ENCODE measurements around the gene SYTL3.

The SYTL3 gene

GRCh38 chr6:158705386-158706126, 55.7 kb downstream of the SYTL3 start:
- peak in 1 of 42 donors; percentile 27 for DNase-seq
- intact Hi-C loops (cut with DNase I): no loop called here

- intact Hi-C loops (cut with DNase I): no loop called here
- DNase-seq: peak in 6 of 42 donors; percentile 20 to 51 (median 36)
These were observed 56.6 kb downstream of the SYTL3 start for GRCh38 chr6:158706369-158706982.

- intact Hi-C loops (cut with DNase I): no loop called here
- peak in 1 of 42 donors; percentile 37 for DNase-seq
These were observed 57.4 kb downstream of the SYTL3 start for GRCh38 chr6:158707120-158707820.

GRCh38 chr6:158707821-158708195, 58.0 kb downstream of the SYTL3 start:
- peak in 2 of 42 donors; percentile 15 to 26 for DNase-seq
- intact Hi-C loops (cut with DNase I): no loop called here

GRCh38 chr6:158708239-158708638, 58.4 kb downstream of the SYTL3 start:
- intact Hi-C loops (cut with DNase I): no loop called here
- DNase-seq: peak in 2 of 42 donors; percentile 13 to 40

GRCh38 chr6:158709809-158710208, 60.0 kb downstream of the SYTL3 start:
- intact Hi-C loops (cut with DNase I): loop anchor here (10.0 kb wide), 1 partner anchor 105 kb away; the partner anchor contains the start of gene EZR
- no peak for DNase-seq

- intact Hi-C loops (cut with DNase I): loop anchor here (10.0 kb wide), 1 partner anchor 104 kb away; the partner anchor contains the start of gene EZR
- DNase-seq: no peak
These were observed 61.4 kb downstream of the SYTL3 start for GRCh38 chr6:158711264-158711663.

- no peak for DNase-seq
- intact Hi-C loops (cut with DNase I): loop anchor here (10.0 kb wide), 1 partner anchor 101 kb away; the partner anchor contains the start of gene EZR
These were observed 63.6 kb downstream of the SYTL3 start for GRCh38 chr6:158713469-158713868.

- intact Hi-C loops (cut with DNase I): loop anchor here (10.0 kb wide), 1 partner anchor 100 kb away; the partner anchor contains the start of gene EZR
- DNase-seq: no peak
These were observed 64.9 kb downstream of the SYTL3 start for GRCh38 chr6:158714706-158715105.

GRCh38 chr6:158715330-158716311, 65.8 kb downstream of the SYTL3 start:
- no peak for DNase-seq
- intact Hi-C loops (cut with DNase I): loop anchor here (10.0 kb wide), 1 partner anchor 99 kb away; the partner anchor contains the start of gene EZR

GRCh38 chr6:158717341-158718330, 67.8 kb downstream of the SYTL3 start:
- no peak for DNase-seq
- intact Hi-C loops (cut with DNase I): loop anchor here (10.0 kb wide), 1 partner anchor 97 kb away; the partner anchor contains the start of gene EZR

- intact Hi-C loops (cut with DNase I): loop anchor here (10.0 kb wide), 1 partner anchor 96 kb away; the partner anchor contains the start of gene EZR
- peak in 24 of 42 donors; percentile 10 to 71 (median 28) for DNase-seq
These were observed 68.7 kb downstream of the SYTL3 start for GRCh38 chr6:158718461-158719046.

- intact Hi-C loops (cut with DNase I): no loop called here
- DNase-seq: no peak
These were observed 72.4 kb downstream of the SYTL3 start for GRCh38 chr6:158722176-158722729.

- no peak for DNase-seq
- intact Hi-C loops (cut with DNase I): no loop called here
These were observed 75.8 kb downstream of the SYTL3 start for GRCh38 chr6:158725704-158726103.

GRCh38 chr6:158729906-158730540, 80.2 kb downstream of the SYTL3 start:
- intact Hi-C loops (cut with DNase I): no loop called here
- no peak for DNase-seq

GRCh38 chr6:158730541-158730907, 80.7 kb downstream of the SYTL3 start:
- no peak for DNase-seq
- intact Hi-C loops (cut with DNase I): no loop called here
